ENCODE results near the gene TACC2. TPM values are rescaled to one million over a fixed set of nuclear protein-coding genes. Genes with fewer than 3 reads are reported as not detected.
A peak's percentile ranks its signal among the peaks of the same experiment; 100 is the strongest.

The TACC2 gene
- total and polyA plus RNA-seq, 2 donors (not counting 3 experiments of a cell fraction or from before 2014, with no cell fraction given): 14.4 to 46.2 TPM

GRCh38 chr10:122112021-122112616 lies 123.2 kb downstream of the TACC2 start:
- peak; percentile 52 for TF ChIP-seq POLR2AphosphoS5 (IDR thresholded peaks at IDR 0.05; ENCODE audit: insufficient read depth, low read depth, low read length)
- no peak for TF ChIP-seq MAX (IDR thresholded peaks at IDR 0.05; ENCODE audit: insufficient read depth, insufficient read length)
- peak; percentile 11 for TF ChIP-seq GATA2 (IDR thresholded peaks at IDR 0.05; ENCODE audit: insufficient read depth, insufficient read length, low read depth, low read length)
- no peak for TF ChIP-seq CTCF (IDR thresholded peaks at IDR 0.05; ENCODE audit: extremely low read depth in 1 of 2, insufficient read depth in 1 of 2, low read depth in 1 of 2, low read length in 2 of 2)
- peak; percentile 85 for TF ChIP-seq FOS (IDR thresholded peaks at IDR 0.05; ENCODE audit: borderline replicate concordance, insufficient read depth, low read length)
- no peak for TF ChIP-seq EZH2 (IDR thresholded peaks at IDR 0.05; ENCODE audit: borderline replicate concordance, low read depth, low read length, severe bottlenecking)
- TF ChIP-seq POLR2A (IDR thresholded peaks at IDR 0.05; ENCODE audit: low read depth, low read length): peak; percentile 69
- TF ChIP-seq MYC (IDR thresholded peaks at IDR 0.05; ENCODE audit: low read depth, low read length): no peak
- peak; percentile 15 for TF ChIP-seq JUN (IDR thresholded peaks at IDR 0.05; ENCODE audit: borderline replicate concordance, insufficient read depth, insufficient read length, low read depth)

More at GRCh38 chr10:122112021-122112616, 123.2 kb downstream of the TACC2 start:
- H2AFZ ChIP-seq (ENCODE audit: low read depth, low read length): peak overlapping the region; percentile 4
- ChIA-PET CTCF (interaction anchor here (1.0 to 2.7 kb wide), 10 partner anchors 9 to 60 kb away, joined by 4 to 45 read pairs (median 8); no protein-coding TSS in a partner anchor), POLR2A (interaction anchor here (0.6 to 1.4 kb wide), 5 partner anchors 15 to 1569 kb away, joined by 3 to 6 read pairs (median 3); no protein-coding TSS in a partner anchor)
- BruUV-seq (replicated peaks): no TSS peak
- H3K4me3 ChIP-seq (replicated peaks in 1 of 3; ENCODE audit: insufficient read depth in 1 of 3, low read depth in 1 of 3, low read length in 3 of 3): peak overlapping the region in 2 of 3 experiments; percentile 49 to 59
- H3K27ac ChIP-seq (ENCODE audit: insufficient read depth, low read depth, low read length): peak overlapping the region; percentile 100
- no peaks in the 10 kb centered on the region for H4K20me1 ChIP-seq (replicated peaks; ENCODE audit: control insufficient read depth, extremely low read depth, insufficient read depth, low read length)
- H3K4me1 ChIP-seq (ENCODE audit: control insufficient read depth, extremely low read depth, insufficient read depth, low read length): peaks cover 42% of the 10 kb centered on the region
- FAIRE-seq (peak; percentile 67), DNase-seq (ENCODE audit: low read depth, low spot score) (peak; percentile 76)
- peak overlapping the region; percentile 97 for H3K9ac ChIP-seq (replicated peaks; ENCODE audit: extremely low read depth, insufficient read depth, low read length)
- peaks cover 31% of the 10 kb centered on the region for H3K79me2 ChIP-seq (ENCODE audit: control insufficient read depth, insufficient read depth, low read length)
- H3K36me3 ChIP-seq (ENCODE audit: control insufficient read depth in 2 of 2, extremely low read depth in 1 of 2, insufficient read depth in 2 of 2, low read length in 2 of 2): no peaks in the 10 kb centered on the region
- intact Hi-C loops (cut with micrococcal nuclease): loop anchor here (1.0 to 10.0 kb wide), 7 partner anchors 15 to 357 kb away; no protein-coding TSS in a partner anchor
- no peaks in the 10 kb centered on the region for H3K9me1 ChIP-seq (replicated peaks; ENCODE audit: control insufficient read depth, extremely low read depth, insufficient read depth, low read length)
- H3K9me3 ChIP-seq (replicated peaks; ENCODE audit: control insufficient read depth, insufficient read depth, low read length): no peaks in the 10 kb centered on the region
- dilution Hi-C loops (cut with MboI; ENCODE audit: extremely low pct_ligation_motif_present, low sequenced_read_pairs): no loop called here
- H3K27me3 ChIP-seq (ENCODE audit: control insufficient read depth in 2 of 2, insufficient read depth in 2 of 2, low read length in 2 of 2): no peaks in the 10 kb centered on the region
- H3K4me2 ChIP-seq (ENCODE audit: insufficient read depth, low read length): peak overlapping the region; percentile 84
